Inferior parietal cortex (tissue), 1 donor: ENCODE data around the gene PRR5L.
A peak's percentile ranks its signal among the peaks of the same experiment; 100 is the strongest.

Source experiments
- DNase-seq: peaks from one replicate; pipeline ENCODE4 v3.0.0-alpha.2; 2016; ENCODE audit errors: extremely low spot score

The PRR5L gene

GRCh38 chr11:36400766-36401455 is 104.8 kb downstream of the PRR5L start:
- no peak for DNase-seq

- no peak for DNase-seq
These were observed 106.6 kb downstream of the PRR5L start for GRCh38 chr11:36402568-36403170.

- no peak for DNase-seq
These were observed 107.6 kb downstream of the PRR5L start for GRCh38 chr11:36403661-36404060.

GRCh38 chr11:36404831-36405230 is 108.7 kb downstream of the PRR5L start:
- DNase-seq: no peak

- no peak for DNase-seq
These were observed 109.7 kb downstream of the PRR5L start for GRCh38 chr11:36405585-36406367.

- no peak for DNase-seq
These were observed 111.3 kb downstream of the PRR5L start for GRCh38 chr11:36407356-36407755.

- DNase-seq: peak; percentile 47
These were observed 112.5 kb downstream of the PRR5L start for GRCh38 chr11:36408498-36409136.

GRCh38 chr11:36409152-36409816 is 113.2 kb downstream of the PRR5L start:
- DNase-seq: no peak

- no peak for DNase-seq
These were observed 115.1 kb downstream of the PRR5L start for GRCh38 chr11:36411202-36411640.

GRCh38 chr11:36412781-36413383 is 116.8 kb downstream of the PRR5L start:
- no peak for DNase-seq

- DNase-seq: no peak
These were observed 121.1 kb downstream of the PRR5L start for GRCh38 chr11:36417154-36417553.

- no peak for DNase-seq
These were observed 123.8 kb downstream of the PRR5L start for GRCh38 chr11:36419791-36420424.

- DNase-seq: no peak
These were observed 125.6 kb downstream of the PRR5L start for GRCh38 chr11:36421546-36422155.

- DNase-seq: no peak
These were observed 129.5 kb downstream of the PRR5L start for GRCh38 chr11:36425561-36426081.

- DNase-seq: no peak
These were observed 130.2 kb downstream of the PRR5L start for GRCh38 chr11:36426226-36426848.

- DNase-seq: no peak
These were observed 131.0 kb downstream of the PRR5L start for GRCh38 chr11:36427079-36427478.

- no peak for DNase-seq
These were observed 131.8 kb downstream of the PRR5L start for GRCh38 chr11:36427876-36428275.

- DNase-seq: no peak
These were observed 135.5 kb downstream of the PRR5L start for GRCh38 chr11:36431429-36432092.

- DNase-seq: no peak
These were observed 136.0 kb downstream of the PRR5L start for GRCh38 chr11:36432093-36432469.
